HG03442 (cell line): ENCODE results near the gene OTX2.

Source experiments
- ATAC-seq: cut with Tn5 transposase; IDR thresholded peaks from one replicate; pipeline ENCODE4 v1.9.1; 2021; ENCODE audit warnings: mild to moderate bottlenecking, moderate library complexity; ENCODE audit not compliant: unreplicated experiment

OTX2 gene

GRCh38 chr14:56812364-56813141, 2.3 kb upstream of the OTX2 start:
- no peak for ATAC-seq

GRCh38 chr14:56811593-56812363, 1.5 kb upstream of the OTX2 start:
- ATAC-seq: no peak

- ATAC-seq: no peak
Observed at GRCh38 chr14:56810836-56811592, 735 bp upstream of the OTX2 start.

DNA sequence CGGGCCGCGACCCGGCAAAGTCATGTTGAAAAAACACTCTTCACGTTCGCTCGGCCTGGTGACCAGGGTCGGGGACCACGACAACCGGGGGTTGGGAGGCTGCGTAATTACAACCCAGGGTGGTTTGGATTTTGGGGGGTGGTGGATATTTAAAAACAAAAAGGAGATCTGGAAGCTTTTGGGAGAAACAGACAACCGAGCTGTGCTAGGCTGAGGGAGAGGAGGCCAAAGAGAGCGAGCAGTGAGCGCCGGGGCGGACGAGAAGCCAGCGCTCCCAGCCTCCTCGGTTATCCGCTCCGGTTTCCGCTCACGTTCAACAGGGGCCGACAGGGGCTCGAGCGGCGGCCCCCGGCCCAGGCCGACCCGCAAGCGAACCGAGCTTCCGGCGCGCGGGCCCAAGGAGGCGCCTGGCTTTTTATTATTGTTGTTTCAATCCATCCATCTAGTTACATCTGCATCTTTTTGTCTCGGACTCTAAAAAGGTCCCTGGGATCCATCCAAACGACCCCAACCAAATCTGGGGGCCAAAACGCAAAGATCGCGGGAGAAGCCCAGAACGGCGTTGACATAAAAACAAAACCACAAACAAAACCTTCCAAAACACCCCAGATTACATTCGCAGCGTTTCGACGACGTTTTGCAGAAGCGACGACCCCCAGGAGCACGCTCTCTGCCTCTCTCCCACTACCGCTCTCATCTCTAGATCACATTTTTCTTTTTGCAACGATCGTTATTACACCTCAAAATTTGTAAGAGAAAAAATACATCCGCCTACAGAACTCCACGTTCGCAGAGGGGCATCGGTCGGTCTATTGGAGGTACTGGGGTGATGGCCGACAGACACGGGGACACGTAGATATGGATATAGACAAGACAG, 771 bp downstream of the OTX2 start:
- ATAC-seq: no peak

DNA sequence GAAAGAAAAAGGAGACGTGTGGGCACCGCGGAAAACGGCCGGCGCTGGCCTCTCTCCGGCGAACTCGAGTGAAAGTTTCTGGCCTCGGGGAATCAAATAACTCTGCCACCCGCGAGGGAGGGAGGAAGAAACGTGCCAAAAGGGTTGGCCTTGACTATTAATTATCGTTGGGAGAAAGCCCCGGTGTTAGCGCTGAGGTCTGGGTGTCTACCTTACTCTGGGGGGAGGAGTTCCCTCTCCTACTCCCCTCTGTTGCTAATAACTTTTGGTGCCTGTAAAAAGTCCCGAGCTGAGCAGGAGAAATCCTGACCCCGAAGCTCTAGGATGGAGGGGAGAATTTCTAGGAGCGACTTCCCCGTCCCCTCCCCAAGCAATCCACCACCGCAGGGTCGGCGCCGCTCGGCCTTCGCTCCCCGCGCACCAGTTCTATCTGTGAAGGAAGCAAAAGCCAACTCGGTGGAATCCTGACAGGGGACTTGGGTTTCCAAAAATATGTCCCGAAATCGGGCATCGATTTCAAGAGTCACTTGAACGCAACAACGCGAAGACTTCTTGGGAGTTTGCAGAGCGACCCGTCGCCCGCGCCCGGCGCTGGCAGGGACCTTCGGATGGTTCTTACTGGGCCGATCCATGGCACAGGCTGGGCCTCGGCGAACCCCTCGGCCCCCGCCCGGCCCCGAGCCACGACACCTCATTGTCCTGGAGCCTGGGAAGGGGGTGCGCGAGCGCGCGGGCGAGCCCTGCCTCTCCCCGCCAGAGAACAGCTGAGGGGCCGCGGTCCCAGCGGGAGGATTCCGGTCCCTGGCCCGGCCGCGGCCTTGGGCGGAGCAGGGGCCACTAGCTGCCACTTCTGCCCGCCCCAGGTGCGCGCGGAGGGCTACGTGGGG, 1.7 kb downstream of the OTX2 start:
- ATAC-seq: no peak

DNA sequence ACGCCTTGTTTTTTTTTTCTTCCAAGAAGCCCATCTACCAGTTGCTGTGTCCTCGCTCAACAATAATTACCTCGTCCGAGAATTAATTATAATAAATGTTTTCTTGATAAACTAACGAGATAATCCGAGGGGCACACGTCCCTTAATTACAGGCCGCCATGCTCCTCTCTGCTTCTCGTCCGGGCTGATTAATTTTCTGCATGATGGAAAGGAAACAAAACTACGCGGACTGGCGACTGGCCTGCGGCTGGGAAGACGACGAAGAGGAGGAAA, 2.2 kb downstream of the OTX2 start:
- ATAC-seq: no peak

GRCh38 chr14:56807386-56808109, 2.7 kb downstream of the OTX2 start:
- no peak for ATAC-seq

DNA sequence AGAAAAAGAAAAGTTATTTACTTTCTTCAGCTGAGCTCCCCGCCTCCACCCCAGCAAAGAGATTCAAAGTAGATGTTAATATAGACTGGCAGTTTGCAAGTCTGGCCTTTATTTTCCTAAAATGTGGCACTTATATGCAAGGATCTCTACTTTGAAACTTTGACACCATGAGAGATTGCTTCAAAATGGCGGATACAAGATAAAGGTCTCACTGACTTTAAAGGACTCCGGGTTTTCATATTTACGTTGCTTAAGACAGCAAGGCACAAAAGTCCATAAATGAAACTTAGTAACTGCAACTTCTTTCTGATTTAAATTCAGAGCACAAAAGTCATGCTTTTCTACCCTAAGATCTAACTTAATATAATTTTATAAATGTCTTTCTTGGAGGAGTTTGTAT, 3.5 kb downstream of the OTX2 start:
- no peak for ATAC-seq

- no peak for ATAC-seq
Observed at GRCh38 chr14:56805992-56806727, 4.1 kb downstream of the OTX2 start.

DNA sequence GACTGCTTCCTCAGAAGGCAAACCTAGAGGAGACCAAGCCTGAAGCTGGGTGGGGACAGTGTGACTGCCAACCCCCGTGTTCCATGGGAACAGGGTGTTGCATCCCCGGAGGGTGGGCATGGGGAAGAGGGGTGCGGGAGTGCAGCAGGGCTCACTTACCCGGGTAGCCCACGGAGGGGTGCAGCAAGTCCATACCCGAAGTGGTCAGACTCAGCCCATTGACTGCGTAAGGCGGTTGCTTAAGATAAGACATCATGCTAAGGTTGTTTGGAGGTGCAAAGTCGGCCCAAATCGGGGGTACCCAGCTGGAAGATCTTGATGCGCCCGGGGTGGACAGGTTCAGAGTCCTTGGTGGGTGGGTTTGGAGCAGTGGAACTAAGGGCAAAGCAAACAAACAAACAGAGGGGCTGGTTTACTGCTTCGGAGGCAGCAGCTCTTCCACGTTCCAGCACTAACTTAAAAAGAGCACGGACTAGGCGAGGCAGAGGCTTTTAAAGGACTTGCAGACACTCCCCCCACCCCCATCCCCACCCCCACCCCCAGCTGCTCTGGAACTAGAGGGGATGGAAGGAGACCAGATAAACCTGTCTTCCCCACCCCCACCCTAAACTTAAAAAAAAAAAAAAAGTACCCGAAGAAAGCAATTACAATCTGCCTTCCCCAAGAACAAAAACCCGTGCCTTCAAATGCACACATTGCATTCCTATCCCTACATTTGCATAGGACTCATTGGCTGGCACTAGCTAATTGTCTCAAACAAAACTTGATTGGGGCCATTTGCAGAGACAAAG, 4.9 kb downstream of the OTX2 start:
- no peak for ATAC-seq

DNA sequence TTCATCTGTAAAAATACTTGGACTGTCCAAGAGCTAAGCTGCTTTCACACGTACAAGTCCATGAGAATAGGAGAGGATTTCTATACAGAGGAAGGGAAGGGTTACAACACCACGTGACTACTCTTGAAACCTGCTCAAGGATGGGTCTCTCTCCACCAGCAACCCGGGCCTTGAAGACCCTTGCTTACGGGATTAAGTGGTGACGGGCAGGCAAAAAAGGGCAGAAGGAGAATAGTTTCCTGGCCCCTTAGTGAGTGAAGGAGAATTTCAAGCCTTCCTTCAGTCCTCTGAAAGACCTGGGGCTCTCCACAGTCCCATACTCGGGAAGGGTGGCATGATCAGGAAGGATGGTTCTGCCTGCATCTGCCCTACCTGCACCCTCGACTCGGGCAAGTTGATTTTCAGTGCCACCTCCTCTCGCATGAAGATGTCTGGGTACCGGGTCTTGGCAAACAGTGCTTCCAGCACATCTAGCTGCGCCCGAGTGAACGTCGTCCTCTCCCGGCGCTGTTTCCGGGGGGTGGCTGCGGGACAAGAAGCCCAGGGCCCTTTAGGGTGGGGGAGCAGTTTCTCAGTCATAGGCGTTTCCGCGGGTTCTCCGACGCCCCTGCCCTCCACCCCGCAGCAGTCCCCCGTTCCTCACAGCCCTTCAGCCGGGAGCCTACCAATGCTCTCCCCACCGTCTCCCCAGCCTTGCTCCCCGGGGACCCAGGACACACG, 6.3 kb downstream of the OTX2 start:
- ATAC-seq: no peak

- no peak for ATAC-seq
Observed at GRCh38 chr14:56801920-56802319, 8.4 kb downstream of the OTX2 start.

- ATAC-seq: no peak
Observed at GRCh38 chr14:56799343-56799645, 11.0 kb downstream of the OTX2 start.

GRCh38 chr14:56798447-56799342, 11.6 kb downstream of the OTX2 start:
- ATAC-seq: no peak

DNA sequence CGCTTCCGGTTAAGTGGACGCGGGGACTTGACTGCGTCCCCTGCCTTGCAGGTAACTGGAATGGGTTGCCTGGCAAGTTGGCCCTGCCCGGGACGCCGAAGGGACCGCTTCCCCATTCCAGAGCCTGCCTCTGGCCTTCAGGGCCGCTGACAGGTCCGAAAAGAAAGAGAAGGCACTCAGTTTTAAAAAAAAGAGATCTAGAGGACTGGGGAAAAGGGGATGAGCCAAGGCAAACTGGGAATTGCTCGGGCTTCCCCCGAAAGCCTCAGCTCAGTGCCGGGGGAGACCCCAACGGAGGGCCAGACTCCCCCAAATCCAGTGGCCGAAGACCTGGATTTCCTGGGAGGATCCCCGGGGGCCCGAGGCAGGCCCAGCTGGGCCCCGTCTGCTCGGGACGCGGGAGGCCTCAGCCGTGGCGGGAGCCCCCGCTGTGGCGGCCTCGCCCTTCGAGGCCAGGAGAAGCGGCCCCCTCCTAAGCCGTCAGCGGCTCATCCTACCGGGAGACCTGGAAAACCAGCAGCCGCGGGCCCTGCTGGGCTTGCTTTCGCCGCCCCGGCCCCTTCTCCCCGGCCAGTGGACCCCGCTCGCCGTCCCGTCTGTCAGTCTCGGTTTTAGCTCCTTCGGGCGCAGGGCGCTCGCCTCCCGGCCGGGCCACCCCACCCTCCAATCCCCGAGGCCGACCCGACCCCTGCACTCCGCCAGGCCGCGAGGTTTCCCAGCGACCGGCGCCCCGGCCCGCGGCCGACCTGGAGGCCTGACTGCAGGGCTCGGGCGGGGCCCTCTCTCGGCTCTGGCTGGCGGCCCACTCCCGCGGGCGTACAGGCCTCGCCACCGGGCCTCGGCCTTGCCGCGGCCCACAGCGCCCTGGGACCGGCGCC, 12.5 kb downstream of the OTX2 start:
- no peak for ATAC-seq
